ENCODE results near the gene DNM2.

Gene DNM2

GRCh38 chr19:10788146-10788545 is 70.3 kb downstream of the DNM2 start:
- DNase-seq, result no peak

GRCh38 chr19:10789866-10790265 is 72.0 kb downstream of the DNM2 start:
- DNase-seq, result no peak

- DNase-seq, result no peak
These were observed 78.8 kb downstream of the DNM2 start for GRCh38 chr19:10796653-10797052.

- no peak for DNase-seq
These were observed 79.2 kb downstream of the DNM2 start for GRCh38 chr19:10797078-10797477.

GRCh38 chr19:10797541-10798256 is 79.8 kb downstream of the DNM2 start:
- DNase-seq, result no peak

GRCh38 chr19:10800488-10800887 is 82.6 kb downstream of the DNM2 start:
- no peak for DNase-seq

GRCh38 chr19:10802479-10802878 is 84.6 kb downstream of the DNM2 start:
- no peak for DNase-seq

GRCh38 chr19:10803252-10803651 is 85.4 kb downstream of the DNM2 start:
- DNase-seq, result no peak

GRCh38 chr19:10805065-10805757 is 87.3 kb downstream of the DNM2 start:
- no peak for DNase-seq

GRCh38 chr19:10805758-10806247 is 87.9 kb downstream of the DNM2 start:
- no peak for DNase-seq

- DNase-seq, result no peak
These were observed 91.2 kb downstream of the DNM2 start for GRCh38 chr19:10808937-10809649.

- DNase-seq, result no peak
These were observed 91.9 kb downstream of the DNM2 start for GRCh38 chr19:10809651-10810285.

- no peak for DNase-seq
These were observed 93.7 kb downstream of the DNM2 start for GRCh38 chr19:10811391-10812111.

GRCh38 chr19:10812196-10812595 is 94.3 kb downstream of the DNM2 start:
- no peak for DNase-seq

GRCh38 chr19:10812902-10813404 is 95.1 kb downstream of the DNM2 start:
- DNase-seq, result no peak

- no peak for DNase-seq
These were observed 97.2 kb downstream of the DNM2 start for GRCh38 chr19:10815007-10815536.

- DNase-seq, result no peak
These were observed 98.2 kb downstream of the DNM2 start for GRCh38 chr19:10815969-10816644.

GRCh38 chr19:10816691-10817090 is 98.8 kb downstream of the DNM2 start:
- DNase-seq, result no peak

GRCh38 chr19:10817291-10818038 is 99.6 kb downstream of the DNM2 start:
- DNase-seq, result peak; percentile 88

- DNase-seq, result no peak
These were observed 100.6 kb downstream of the DNM2 start for GRCh38 chr19:10818301-10819123.

Measured in right forelimb (tissue), 1 donor.